Activated T-helper 1 cell treated with Interleukin-2 at 50 U/mL for 16 hours (primary cell): ENCODE measurements around the gene UNC13C.

Source experiments
- DNase-seq: peaks from one replicate; pipeline ENCODE4 v3.0.0-alpha.2; 2020; ENCODE audit warnings: low read depth

Gene UNC13C

DNA sequence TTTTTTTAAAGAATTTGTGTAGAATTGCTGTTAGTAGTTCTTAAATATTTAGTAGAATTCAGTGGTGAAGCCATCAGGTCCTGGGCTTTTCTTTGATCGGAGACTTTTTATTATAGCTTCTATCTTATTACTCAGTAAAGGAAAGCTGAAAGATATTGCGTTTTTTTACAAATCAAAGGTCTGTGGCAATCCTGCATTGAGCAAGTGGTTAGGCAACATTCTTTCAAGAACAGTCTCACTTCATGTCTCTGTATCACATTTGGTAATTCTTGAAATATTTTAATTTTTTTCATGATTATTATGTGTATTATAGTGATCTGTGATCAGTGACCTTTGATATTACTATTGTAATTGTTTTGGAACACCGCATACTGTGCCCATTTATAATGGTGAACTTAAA is 140.8 kb downstream of the UNC13C start:
- no peak for DNase-seq

DNA sequence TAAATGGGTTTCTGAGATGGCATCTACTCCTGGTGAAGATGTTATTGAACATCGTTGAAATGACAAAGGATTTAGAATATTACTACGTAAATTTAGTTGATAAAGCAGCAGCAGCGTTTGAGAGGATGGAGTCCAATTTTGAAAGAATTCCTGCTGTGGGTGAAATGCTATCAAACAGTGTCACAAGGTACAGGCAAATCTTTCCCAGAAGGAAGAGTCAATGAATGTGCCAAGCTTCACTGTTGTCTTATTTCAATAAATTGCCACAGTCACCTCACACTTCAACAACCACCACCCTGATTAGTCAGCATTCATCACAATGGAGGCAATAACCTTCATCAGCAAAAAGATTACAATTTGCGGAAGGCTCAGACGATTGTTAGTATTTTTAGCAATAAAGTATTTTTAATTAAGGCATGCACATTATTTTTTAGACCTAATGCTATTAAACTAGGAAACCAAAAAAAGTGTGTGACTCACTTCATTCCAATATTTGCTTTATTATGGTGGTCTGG is 142.8 kb downstream of the UNC13C start:
- DNase-seq = no peak

DNA sequence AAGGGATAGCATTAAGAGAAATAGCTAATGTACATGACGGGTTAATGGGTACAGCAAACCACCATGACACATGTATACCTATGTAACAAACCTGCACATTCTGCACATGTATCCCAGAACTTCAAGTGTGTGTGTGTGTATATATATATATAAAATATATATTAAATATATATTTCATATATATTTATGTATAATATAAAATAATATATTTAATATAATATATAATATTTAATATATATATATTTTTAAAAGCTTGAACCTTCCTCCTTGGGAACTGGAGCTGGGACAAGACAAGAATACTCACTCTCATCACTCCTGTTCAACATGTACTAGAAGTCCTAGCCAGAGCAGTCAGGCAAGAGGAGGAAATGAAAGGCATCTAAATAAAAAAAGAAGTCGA is 149.3 kb downstream of the UNC13C start:
- DNase-seq = no peak

DNA sequence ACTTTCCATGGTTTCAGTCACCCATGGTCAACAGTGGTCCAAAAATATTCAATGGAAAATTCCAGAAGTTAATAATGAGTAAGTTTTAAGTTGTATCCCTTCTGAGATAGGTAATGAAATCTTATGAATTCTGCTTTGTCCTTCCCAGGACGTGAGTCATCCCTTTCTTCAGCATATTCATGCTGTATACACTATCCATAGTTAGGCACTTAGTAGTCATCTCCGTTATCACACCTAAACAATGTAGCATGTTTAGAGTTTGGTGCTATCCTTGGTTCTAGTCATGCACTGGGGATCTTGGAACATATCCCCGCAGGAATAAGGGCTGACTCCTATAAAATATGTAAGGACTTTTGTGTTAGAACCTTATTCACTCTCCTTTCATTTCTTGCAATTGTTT is 153.2 kb downstream of the UNC13C start:
- no peak for DNase-seq

DNA sequence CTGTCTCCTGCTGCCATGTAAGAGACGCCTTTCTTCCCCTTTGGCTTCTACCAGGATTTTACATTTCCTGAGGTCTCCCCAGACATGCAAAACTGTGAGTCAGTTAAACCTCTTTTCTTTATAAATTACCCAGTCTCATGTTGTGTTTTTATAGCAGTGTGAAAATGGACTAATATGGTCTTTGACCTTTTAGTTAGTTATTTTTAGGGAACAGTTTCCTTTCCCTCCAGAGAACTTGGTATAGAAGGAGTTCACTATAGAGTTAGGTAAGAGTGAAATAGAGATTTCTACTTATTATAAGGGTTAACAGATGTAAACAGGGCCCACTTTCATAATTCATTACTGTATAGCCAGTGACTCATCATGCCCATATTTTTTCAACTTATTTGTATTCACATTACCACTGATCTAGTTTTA is 170.9 kb downstream of the UNC13C start:
- DNase-seq = no peak

DNA sequence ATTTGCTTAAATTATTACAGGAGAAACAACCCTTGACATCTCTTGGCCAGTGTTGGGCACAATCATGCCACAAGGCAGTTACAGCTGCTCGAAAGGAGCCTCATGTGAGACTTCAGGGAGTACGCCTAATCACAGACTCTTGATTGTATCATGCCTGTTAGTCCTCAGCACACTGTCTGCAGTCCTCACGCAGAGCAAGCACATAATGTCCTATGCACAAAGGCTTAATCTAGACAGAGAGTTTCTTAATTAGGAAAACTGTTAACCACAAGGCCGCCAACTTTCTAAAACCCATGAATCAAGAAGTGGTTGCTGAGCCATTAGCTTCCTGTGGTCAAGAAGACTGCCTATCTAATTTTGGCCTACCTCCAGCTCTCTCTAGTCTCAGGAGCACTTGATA is 172.0 kb downstream of the UNC13C start:
- DNase-seq = no peak

DNA sequence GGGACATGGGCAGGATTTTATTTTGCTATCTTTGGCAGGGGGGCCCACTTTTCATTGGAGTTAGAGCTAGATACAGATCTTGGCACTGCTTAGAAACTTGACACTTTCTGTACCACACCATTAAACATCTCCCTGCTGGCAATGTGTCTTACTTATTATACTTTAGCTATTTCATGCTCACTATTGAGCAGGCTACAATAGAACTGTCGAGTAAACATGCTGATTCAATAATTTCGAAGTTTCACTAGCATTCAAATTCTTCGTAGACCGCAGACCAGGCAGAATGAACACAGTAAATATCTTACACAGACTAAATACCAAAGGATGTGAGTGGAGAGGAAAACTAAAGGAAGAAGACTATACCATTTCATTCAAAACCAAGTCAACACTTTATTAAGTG is 180.8 kb downstream of the UNC13C start:
- DNase-seq = no peak

DNA sequence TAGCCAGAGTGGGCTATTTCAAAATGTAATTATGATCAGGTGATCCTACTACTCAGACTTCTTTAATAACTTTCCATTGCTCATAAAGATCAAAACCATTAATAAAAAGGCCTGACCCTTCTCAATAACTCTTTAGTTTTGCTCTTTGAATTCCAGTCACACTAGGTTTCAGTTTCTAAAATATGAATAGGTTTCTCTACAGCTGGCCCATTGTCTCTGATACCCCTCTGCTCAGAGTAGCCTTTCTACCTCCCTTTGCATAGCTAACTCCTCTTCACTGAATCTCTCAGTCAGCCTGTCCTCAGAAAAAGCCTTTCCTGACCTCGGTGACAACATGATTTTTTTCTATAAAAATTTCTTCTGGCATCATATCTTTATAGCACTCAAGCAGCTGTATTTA is 209.1 kb downstream of the UNC13C start:
- no peak for DNase-seq

DNA sequence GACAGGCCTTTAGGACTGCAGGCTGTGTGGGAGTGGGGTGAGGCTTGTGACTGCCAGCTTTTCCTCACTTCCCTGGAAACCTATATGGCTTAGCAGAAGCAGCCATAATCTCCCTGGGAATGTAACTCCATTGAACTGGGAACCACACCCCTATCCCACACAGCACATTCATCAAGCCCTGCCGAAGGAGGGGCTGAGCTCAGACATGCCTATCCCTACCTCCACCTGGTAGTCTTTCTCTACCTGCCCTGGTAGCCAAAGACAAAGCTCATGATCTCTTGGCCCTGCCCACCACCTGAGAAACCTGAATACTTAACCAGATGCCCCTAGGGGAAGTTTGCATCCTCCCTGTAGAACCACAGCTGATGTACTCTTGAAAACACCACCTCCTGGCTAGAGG is 219.8 kb downstream of the UNC13C start:
- DNase-seq = no peak

DNA sequence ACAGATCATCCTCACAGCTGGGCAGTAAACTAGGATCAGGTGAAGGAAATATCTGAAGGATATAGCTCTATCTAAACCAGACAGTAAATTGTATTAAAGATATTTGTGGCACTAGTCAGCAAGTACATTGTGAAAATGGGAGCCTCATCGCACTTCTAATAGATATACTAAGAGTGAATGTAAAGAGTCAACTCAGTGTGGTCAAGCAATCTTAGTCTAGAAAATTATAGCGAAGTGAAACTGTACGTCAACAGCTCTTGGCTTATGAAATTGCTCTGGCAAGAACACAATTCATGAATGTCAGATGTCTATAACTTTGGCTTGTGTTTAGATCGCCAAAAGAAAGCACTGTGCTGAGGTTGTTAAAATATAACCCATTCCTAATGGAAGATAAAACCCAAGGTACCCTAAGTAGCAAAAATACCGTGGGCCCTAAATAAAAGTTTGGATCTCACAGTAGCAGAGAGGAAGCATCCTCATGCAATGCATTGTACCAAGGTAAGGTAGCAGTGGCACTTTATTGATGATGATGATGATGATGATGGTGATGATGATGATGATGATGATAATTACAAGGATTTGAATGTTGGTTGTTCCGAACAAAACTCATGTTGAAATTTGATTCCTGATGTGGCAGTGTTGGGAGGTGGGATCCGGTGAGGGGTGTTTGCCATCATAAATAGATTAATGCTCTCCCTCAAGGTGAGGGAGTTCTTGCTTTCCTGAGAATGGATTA is 228.5 kb downstream of the UNC13C start:
- no peak for DNase-seq

DNA sequence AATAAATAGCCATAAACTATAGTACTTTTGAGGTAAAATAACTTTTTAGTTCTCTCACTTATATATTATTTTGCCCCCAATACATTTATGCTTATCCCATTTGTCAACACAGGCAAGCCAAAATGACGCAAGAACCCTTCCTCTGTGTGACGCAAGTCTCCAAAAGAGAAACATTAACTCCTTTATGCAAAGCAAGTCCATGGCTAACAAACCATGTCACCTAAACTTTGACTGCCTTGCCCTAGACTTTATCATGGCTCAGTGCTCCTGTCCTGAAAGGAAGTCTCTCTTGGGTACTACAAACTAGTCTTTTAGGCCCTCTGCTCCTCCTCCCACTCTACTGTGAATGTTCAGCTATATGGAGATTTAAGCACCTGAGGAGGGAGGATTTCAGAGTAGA is 230.5 kb downstream of the UNC13C start:
- no peak for DNase-seq

DNA sequence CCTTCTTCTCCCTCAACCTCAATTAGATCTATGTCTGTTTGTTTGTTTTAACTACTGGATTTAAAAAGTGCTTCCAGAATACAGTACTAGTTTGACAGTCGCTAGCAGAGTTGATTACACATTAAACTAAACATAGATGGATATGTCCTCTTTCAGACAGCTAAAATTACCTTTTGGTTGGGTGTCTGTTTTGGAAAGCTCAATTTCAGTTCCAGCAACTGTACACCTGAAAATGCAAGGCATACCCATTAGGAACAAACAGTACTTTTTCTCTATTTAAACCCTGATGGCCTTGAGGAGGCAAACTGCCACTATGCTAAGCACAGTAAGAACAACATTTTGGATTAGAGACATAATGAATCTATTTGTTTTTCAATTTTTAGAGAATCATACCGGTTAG is 234.4 kb downstream of the UNC13C start:
- no peak for DNase-seq

DNA sequence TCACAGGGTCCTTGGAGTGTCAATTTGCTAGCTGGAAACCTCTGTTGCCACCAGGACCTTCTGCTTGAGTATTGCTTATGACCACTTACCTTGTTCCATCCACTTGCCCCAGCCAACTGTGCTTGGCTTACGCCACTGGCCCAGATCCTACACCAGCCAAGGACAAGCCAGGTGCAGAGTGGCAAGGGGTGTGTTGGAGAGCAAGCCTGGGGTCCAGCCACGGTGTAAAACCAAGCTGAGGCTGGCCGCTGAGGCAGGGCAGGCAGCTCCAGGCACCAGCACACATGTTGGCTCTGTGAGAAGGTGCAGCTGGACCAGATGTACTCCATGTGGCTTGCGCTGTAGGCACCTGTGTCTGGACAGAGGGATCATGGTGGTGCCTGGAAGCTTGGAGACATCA is 248.2 kb downstream of the UNC13C start:
- DNase-seq = no peak

DNA sequence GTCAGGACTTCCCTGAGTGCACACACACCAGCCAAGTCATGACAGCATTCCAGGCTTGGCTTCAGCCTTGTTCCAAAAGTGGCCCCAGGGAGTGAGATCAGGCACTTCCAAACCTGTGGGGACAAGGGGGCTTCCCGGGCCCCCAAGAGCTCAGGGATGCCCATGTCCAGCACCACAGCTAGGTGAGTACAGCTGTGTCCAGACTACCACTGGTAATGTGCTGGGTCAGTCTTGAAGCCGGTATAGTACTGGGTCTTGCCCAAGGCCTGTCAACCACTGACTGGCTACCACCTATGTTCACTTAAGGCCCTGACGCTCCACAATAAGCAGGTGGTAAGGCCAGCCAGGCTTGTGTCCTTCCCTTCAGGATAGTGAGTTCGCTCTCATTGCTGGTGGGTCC is 249.3 kb downstream of the UNC13C start:
- DNase-seq = no peak

DNA sequence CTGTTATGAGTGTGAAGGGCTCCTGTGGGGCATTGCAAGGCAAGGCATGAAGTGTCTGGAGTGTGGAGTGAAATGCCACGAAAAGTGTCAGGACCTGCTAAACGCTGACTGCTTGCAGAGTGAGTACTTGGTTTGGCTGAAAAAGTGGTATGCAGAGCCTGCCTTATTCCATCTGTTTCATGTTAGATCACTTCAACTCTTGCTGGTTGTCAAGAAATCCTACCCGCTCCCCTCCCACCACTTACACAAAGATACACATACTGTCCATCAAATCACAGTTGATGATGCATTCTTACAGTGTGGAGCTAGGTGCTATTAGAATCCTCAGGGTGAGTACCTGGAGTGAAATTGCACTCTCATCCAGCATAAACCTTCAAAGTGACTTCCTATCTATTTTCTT is 272.1 kb downstream of the UNC13C start:
- DNase-seq = no peak

DNA sequence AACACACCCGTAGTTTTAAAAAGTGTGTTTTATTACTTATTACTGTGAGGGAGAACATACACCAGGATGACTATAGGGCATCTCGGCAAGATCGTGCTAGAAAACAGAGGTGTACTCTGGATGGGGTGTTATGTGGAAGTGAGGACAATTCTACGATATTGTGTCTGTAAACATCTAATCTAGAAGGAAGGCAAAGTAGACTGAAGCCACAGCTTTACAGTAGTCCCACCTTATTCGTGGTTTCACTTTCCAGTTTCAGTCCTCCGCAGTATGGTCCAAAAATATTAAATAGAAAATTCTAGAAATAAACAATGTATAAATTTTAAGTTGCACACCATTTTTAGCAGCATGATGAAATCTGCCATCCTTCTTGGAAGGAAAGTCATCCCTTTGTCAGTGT is 277.9 kb downstream of the UNC13C start:
- no peak for DNase-seq

DNA sequence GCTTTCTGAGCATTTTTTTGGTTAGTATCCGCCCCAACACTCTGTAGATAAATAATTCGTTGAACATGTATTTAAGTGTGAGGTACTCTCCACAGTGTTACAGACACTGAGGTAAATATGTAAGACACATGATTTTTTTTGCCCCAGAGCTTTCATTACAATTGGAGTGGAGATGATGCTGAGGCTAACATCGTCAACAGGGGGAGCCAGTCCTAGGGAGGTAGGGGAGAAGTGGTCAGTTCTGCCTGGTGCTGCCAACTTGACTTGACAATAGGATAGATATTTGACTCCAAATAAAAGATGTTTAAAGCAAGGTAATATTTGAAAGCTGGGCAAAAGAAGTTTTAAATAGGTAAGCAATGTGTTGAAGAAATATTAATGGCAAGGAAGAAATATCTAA is 295.7 kb downstream of the UNC13C start:
- DNase-seq = no peak

DNA sequence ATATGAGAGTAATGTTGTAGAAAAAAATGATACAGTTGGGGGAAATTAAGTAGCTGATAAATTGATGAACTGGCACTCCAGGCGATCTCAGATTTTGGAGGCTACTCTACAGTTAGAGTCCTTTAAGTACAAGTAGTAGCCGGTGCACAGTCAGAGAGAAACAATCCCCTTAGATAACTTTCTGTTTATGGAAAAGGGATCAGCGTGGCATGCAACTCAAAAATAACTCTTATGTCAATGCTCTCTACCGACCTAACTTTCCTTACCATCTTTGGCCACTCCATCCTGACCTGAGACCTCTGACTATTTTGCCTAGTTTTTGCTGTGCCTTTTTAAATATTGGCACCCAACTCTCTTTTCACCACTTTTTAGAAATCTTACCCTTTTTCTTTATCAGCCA is 299.6 kb downstream of the UNC13C start:
- no peak for DNase-seq

DNA sequence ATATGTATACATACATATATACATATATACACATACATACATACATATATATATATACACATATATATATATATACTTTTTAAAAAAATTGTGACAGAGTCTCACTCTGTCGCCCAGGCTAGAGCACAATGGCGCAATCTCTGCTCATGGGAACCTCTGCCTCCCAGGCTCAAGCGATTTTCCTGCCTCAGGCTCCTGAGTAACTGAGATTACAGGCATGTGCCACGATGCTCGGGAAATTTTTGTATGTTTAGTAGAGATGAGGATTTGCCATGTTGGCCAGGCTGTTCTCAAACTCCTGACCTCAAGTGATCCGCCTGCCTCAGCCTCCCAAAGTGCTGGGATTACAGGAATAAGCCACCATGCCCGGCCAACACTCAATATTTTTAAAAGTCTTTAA is 302.5 kb downstream of the UNC13C start:
- no peak for DNase-seq

DNA sequence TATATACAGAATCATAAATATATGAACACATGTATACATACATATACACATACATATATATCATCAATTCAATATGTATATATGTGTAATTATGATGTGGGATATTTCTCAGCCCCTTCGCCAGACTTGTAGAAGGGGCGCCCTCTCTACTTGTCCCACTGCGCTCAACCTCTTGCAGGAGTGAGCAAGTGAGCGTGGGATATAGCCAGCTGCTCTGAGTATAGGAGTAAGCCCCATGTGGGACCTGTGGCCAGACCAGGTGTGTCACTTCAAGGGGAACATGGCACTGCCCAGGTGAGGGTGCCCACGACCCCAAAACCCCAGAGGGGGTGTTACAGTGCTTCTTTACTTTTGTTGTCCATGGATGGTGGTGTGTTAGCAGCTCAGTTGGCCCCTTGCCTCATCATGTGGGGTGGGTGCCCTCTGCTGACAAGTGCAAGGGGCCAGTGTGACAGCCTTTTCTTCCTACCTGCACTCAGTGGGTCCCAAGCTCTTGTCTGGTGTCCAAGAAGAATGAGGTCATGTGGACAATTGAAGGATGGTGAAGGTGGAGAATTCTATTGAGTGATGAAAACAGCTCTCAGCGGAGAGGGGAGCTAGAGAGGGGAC is 304.1 kb downstream of the UNC13C start:
- no peak for DNase-seq

DNA sequence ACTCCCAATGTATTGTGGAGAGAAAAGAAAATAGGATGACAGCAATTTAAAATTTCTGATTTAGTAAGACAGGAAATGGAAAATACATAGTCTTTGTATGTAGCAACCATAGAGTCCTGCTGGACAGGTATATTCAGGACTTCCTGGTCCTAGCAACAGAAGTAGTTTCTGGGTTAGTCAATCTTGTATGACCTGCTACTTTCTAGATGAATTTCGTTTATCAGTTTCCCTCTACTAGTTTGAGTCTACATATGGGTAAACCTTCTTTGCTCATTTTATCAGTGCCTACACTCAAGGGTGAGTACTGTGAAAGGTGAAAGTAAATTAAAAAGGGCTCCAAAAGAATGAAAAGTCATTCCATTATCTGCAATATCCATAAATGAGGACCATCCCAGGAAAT is 309.8 kb downstream of the UNC13C start:
- DNase-seq = no peak

DNA sequence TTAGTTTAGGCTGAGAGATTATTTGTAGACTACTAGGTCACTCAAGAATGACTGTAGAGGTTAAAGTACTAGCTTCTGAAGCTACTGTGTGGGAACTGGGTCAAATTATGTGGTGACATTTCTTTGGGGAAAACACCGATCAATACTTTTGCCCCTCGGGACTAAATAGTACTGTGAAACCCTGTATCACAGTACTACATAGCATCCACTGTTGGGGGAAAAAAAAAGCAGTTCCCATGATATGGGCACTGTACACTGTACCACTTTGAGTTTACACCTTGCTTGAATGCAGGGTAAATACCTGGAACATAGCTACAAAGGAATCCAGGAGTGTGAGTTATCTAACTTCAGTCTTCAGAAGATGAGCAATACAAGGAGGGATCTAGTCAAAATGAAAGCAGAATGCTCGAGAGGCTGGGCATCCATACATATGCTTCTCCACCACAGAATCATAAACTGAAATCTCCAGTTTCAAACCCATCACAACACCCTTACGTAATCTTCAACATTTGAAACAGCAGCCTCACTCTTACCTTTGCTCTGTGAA is 311.4 kb downstream of the UNC13C start:
- no peak for DNase-seq

DNA sequence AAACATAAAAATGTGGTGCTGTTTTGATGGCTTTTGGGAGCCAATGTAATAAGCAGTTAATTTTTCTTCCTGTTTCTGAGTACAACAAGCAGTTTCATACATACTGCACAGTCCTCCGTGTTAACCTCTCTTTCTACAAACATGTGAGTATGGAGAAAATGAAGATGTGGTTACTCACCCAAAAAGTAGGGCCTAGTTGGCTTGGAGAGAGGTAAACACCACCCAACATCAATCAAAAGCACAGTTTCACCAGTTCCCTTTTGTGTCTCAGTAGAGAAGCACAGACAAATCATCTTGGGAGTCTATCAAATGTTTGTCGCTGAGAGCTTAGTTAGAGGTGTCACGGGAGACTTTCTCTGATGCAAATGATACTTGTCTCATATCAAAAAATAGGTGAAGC is 320.2 kb downstream of the UNC13C start:
- no peak for DNase-seq

DNA sequence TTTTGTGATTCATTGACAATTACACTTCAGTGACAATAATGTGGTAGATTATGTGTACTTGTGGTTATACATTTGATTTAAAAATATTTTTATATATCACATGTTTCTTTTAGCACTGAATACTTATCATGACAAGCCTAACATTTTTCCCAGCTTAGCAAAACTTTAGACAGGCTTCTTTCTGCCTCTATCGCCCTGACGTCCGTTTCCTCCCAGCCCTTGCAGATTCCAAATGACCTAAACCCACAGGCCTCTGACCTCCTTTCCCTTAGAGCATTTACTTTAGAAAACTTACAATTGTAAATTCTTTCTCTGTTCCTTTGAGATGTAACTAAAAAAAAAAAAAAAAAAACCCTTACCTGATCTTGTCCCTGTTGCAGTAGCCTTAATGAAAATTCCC is 326.1 kb downstream of the UNC13C start:
- no peak for DNase-seq
